HepG2 (cell line): ENCODE results near the gene PPY. TPM values are rescaled to one million over a fixed set of nuclear protein-coding genes. Genes with fewer than 3 reads are reported as not detected.

ENCODE experiments used
- ATAC-seq: fragments of 200-7000 bp; cut with Tn5 transposase; 3 replicates; pipeline ENCODE4 v1.9.1; 2020; ENCODE audit warnings: mild to moderate bottlenecking, moderate library complexity
- BruUV-seq: library from RNA; stranded (reverse); fragments of 400-500 nt; replicated peaks from 2 replicates; lab custom pipeline; 2021; lab: Mats Ljungman, UMichigan
- CTCF ChIA-PET: fragments of 300-600 bp; formaldehyde crosslinking; extraction: SDS; loops from one replicate; lab custom pipeline; 2021; ENCODE audit warnings: low total read pairs, inconsistent platforms, low intra/inter-chr PET ratio; lab: Yijun Ruan, JAX
- POLR2A ChIA-PET: fragments of 350-600 bp; sonication (Branson Sonifier 250); formaldehyde crosslinking; loops from one replicate; lab custom pipeline; 2020; ENCODE audit warnings: antibody characterized with exemption, inconsistent platforms; lab: Yijun Ruan, JAX
- DNase-seq: peaks from one replicate; pipeline ENCODE4 v3.0.0-alpha.2; 2015; ENCODE audit warnings: low spot score
- FAIRE-seq: peaks from 3 replicates; lab custom pipeline; 2011; peaks lifted over from hg19 to GRCh38; lab: Jason Lieb, UNC
- H2AFZ ChIP-seq: one replicate; pipeline ENCODE4 v1.6.1; 2011; ENCODE audit warnings: low read length, inconsistent platforms
- H3K27ac ChIP-seq: fragments of 300-600 bp; 3 replicates; pipeline ENCODE4 v1.8.0; 2011; ENCODE audit warnings: mixed run types, mild to moderate bottlenecking, mixed read lengths, low read length, inconsistent platforms; ENCODE audit not compliant: insufficient read depth; ENCODE audit errors: extremely low read length
- H3K27me3 ChIP-seq, 2 experiments: fragments of 200-600 bp in 1 of 2; 2 replicates in 1 of 2; 3 replicates in 1 of 2; pipeline versions ENCODE4 v1.6.0 to v1.8.0; 2011; ENCODE audit warnings: low read length in 2 of 2, mild to moderate bottlenecking in 2 of 2, moderate library complexity in 2 of 2, inconsistent platforms in 1 of 2; ENCODE audit not compliant: insufficient read depth in 2 of 2, control insufficient read depth in 1 of 2
- H3K36me3 ChIP-seq, 2 experiments: fragments of 200-600 bp in 1 of 2; replicated peaks in 1 of 2; 2 replicates in 1 of 2; 3 replicates in 1 of 2; pipeline versions ENCODE4 v1.5.1 to v1.8.0; 2011; ENCODE audit warnings: low read length in 2 of 2, inconsistent platforms in 1 of 2; ENCODE audit not compliant: insufficient read depth in 2 of 2, control insufficient read depth in 1 of 2
- H3K4me1 ChIP-seq: 2 replicates; pipeline ENCODE4 v1.5.1; 2012; ENCODE audit warnings: low read length, inconsistent platforms; ENCODE audit not compliant: insufficient read depth
- H3K4me2 ChIP-seq: 2 replicates; pipeline ENCODE4 v1.6.0; 2011; ENCODE audit warnings: low read depth, low read length, inconsistent platforms
- H3K4me3 ChIP-seq, 3 experiments: fragments of 200-600 bp in 1 of 3; sonication (generic), shearing (Covaris generic) in 1 of 3; replicated peaks in 1 of 3; 2 replicates each; pipeline ENCODE4 v1.5.1; 2011 to 2016; ENCODE audit warnings: low read length in 3 of 3, inconsistent platforms in 2 of 3, low read depth in 2 of 3, mild to moderate bottlenecking in 2 of 3, control low read depth in 1 of 3, mixed read lengths in 1 of 3; ENCODE audit not compliant: insufficient read depth in 1 of 3
- H3K79me2 ChIP-seq: one replicate; pipeline ENCODE4 v1.6.1; 2011; ENCODE audit warnings: low read length, inconsistent platforms; ENCODE audit not compliant: insufficient read depth
- H3K9ac ChIP-seq: 2 replicates; pipeline ENCODE4 v1.6.0; 2011; ENCODE audit warnings: mild to moderate bottlenecking, low read depth, low read length, inconsistent platforms; ENCODE audit not compliant: insufficient read depth
- H3K9me3 ChIP-seq: 2 replicates; pipeline ENCODE4 v1.5.1; 2012; ENCODE audit warnings: mild to moderate bottlenecking, low read length
- H4K20me1 ChIP-seq: 2 replicates; pipeline ENCODE4 v1.6.0; 2011; ENCODE audit warnings: inconsistent platforms, mild to moderate bottlenecking, low read length, moderate library complexity; ENCODE audit not compliant: insufficient read depth
- CENPT ChIP-seq: sonication (generic); formaldehyde crosslinking; IDR thresholded peaks from 2 replicates; pipeline ENCODE4 v1.8.0; 2022; ENCODE audit warnings: low read depth, mild to moderate bottlenecking, moderate library complexity, missing genetic modification reagents
- FOXK2 ChIP-seq: fragments of 450-650 bp; IDR thresholded peaks from 2 replicates; pipeline ENCODE4 v1.6.1; 2016
- GABPA ChIP-seq, 2 experiments: IDR thresholded peaks; 2 replicates each; pipeline ENCODE4 v1.6.1; 2011 to 2016; ENCODE audit warnings: low read depth in 2 of 2, low read length in 1 of 2, missing biosample characterization in 1 of 2, missing genetic modification characterization in 1 of 2
- GPN1 ChIP-seq: sonication (generic); formaldehyde crosslinking; IDR thresholded peaks from 2 replicates; pipeline ENCODE4 v1.5.1; 2020; ENCODE audit warnings: missing genetic modification reagents, borderline replicate concordance
- HOXA5 ChIP-seq: sonication (generic); formaldehyde crosslinking; IDR thresholded peaks from 2 replicates; pipeline ENCODE4 v1.4.0; 2020; ENCODE audit warnings: missing genetic modification reagents
- IKZF1 ChIP-seq: fragments of 450-650 bp; IDR thresholded peaks from 2 replicates; pipeline ENCODE4 v1.7.1; 2016
- MAF1 ChIP-seq: sonication (generic); formaldehyde crosslinking; IDR thresholded peaks from 2 replicates; pipeline ENCODE4 v1.5.0; 2020; ENCODE audit warnings: missing genetic modification reagents, borderline replicate concordance
- ZNF441 ChIP-seq: sonication (generic); formaldehyde crosslinking; IDR thresholded peaks from 2 replicates; pipeline ENCODE4 v1.7.0; 2021; ENCODE audit warnings: missing genetic modification reagents, borderline replicate concordance
- ZNF557 ChIP-seq: sonication (generic); formaldehyde crosslinking; IDR thresholded peaks from 2 replicates; pipeline ENCODE4 v1.4.0; 2020; ENCODE audit warnings: missing genetic modification reagents
- WGBS: methylation state at CpG from one replicate; pipeline ENCODE4 v1.1.6; 2017; ENCODE audit warnings: low lambda C conversion rate; 5-methylcytosine and 5-hydroxymethylcytosine counted together
- in situ Hi-C: cut with HindIII; loops from 2 replicates; pipeline ENCODE4 v1.10.0; 2017; ENCODE audit warnings: low pct_unique_long_range_greater_than_20kb; ENCODE audit not compliant: extremely low pct_ligation_motif_present
- intact Hi-C: fragments of 100-400 bp; cut with micrococcal nuclease; formaldehyde crosslinking; loops from one replicate; pipeline ENCODE4 v1.10.0; 2022; ENCODE audit not compliant: unreplicated experiment
- polyA plus RNA-seq, 8 experiments: library from polyadenylated mRNA; depleted of rRNA in 3 of 8; stranded (reverse) in 7 of 8; unstranded in 1 of 8; fragments of >200 nt; fragmentation: Illumina TruSeq in 4 of 8; extraction: Trizol in 4 of 8; gene quantifications; 2 replicates each; pipeline versions ENCODE4 v1.2.1 to v1.2.3, GENCODE V29; 2011 to 2016; ENCODE audit warnings: low read depth in 4 of 8, missing spikeins in 1 of 8, mixed read lengths in 1 of 8; ENCODE audit not compliant: insufficient read depth in 1 of 8
- total RNA-seq, 5 experiments: library from RNA; depleted of rRNA; stranded (reverse); fragments of >200 nt; fragmentation: Illumina TruSeq; extraction: Trizol; gene quantifications; 2 replicates each; pipeline ENCODE4 v1.2.3, GENCODE V29; 2016; ENCODE audit warnings: low read depth in 1 of 5
- TF ChIP-seq, protein P1 (sequence below): sonication (generic); formaldehyde crosslinking; IDR thresholded peaks from 2 replicates; pipeline ENCODE4 v1.4.0; 2020; ENCODE audit warnings: missing genetic modification reagents
- TF ChIP-seq, protein P2 (sequence below): sonication (generic); formaldehyde crosslinking; IDR thresholded peaks from 2 replicates; pipeline ENCODE4 v1.4.0; 2020; ENCODE audit warnings: low read depth, missing genetic modification reagents
- TF ChIP-seq, protein P3 (sequence below): sonication (generic); formaldehyde crosslinking; IDR thresholded peaks from 2 replicates; pipeline ENCODE4 v1.5.0; 2020; ENCODE audit warnings: missing genetic modification reagents, mild to moderate bottlenecking, borderline replicate concordance
- TF ChIP-seq, protein P4 (sequence below): sonication (generic); formaldehyde crosslinking; IDR thresholded peaks from 2 replicates; pipeline ENCODE4 v1.4.0; 2020; ENCODE audit warnings: missing genetic modification reagents

Gene PPY
- total and polyA plus RNA-seq, 2 of the 13 experiments (the other 11 are each of a cell fraction or from before 2014, with no cell fraction given) = not detected

DNA sequence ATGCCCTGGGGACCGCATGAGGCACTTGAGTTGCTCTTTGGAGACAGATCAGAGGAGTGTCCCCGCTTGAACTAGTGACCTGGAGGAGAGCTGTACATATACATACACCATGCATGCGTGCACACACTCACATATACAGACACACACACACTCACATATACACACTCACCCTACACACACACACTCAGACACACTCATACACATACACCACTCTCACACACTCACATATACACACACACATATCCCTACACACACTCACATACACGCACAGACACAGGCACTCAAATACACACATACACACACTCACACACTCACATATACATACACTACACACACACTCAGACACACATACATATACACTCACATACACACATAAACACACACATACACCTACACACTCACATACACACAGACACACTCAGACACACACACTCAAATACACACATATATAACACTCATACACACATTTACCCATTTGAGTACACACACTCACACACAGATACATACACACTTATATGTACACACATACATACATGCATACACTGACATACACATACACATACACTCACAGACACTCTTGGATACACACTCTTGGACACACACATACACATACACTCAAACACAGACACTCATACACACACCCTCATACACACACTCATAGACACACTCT, 29.5 kb downstream of the PPY start:
- ChIA-PET POLR2A (no interaction called here), CTCF (no interaction called here)
- Histone ChIP-seq H3K27me3 (peaks cover 8 to 76% of the 10 kb centered on the region in 2 experiments; a peak in 4 of 5 replicates), H3K9me3 (no peaks in the 10 kb centered on the region), H3K36me3 (no peaks in the 10 kb centered on the region), H3K4me3 (no peak overlapping the region), H3K4me2 (no peak overlapping the region), H4K20me1 (no peaks in the 10 kb centered on the region), H3K79me2 (no peaks in the 10 kb centered on the region), H3K9ac (no peak overlapping the region), H3K4me1 (peaks cover 7% of the 10 kb centered on the region), H3K27ac (no peak overlapping the region), H2AFZ (no peak overlapping the region)
- BruUV-seq = no TSS peak
- intact Hi-C loops (no loop called here), in situ Hi-C loops (no loop called here)
- DNase-seq = no peak
- no peak for ATAC-seq
- no peak for FAIRE-seq
- 5% methylated on average over 4 of the region's 4 CpGs for WGBS
- TF ChIP-seq, protein P1, sequence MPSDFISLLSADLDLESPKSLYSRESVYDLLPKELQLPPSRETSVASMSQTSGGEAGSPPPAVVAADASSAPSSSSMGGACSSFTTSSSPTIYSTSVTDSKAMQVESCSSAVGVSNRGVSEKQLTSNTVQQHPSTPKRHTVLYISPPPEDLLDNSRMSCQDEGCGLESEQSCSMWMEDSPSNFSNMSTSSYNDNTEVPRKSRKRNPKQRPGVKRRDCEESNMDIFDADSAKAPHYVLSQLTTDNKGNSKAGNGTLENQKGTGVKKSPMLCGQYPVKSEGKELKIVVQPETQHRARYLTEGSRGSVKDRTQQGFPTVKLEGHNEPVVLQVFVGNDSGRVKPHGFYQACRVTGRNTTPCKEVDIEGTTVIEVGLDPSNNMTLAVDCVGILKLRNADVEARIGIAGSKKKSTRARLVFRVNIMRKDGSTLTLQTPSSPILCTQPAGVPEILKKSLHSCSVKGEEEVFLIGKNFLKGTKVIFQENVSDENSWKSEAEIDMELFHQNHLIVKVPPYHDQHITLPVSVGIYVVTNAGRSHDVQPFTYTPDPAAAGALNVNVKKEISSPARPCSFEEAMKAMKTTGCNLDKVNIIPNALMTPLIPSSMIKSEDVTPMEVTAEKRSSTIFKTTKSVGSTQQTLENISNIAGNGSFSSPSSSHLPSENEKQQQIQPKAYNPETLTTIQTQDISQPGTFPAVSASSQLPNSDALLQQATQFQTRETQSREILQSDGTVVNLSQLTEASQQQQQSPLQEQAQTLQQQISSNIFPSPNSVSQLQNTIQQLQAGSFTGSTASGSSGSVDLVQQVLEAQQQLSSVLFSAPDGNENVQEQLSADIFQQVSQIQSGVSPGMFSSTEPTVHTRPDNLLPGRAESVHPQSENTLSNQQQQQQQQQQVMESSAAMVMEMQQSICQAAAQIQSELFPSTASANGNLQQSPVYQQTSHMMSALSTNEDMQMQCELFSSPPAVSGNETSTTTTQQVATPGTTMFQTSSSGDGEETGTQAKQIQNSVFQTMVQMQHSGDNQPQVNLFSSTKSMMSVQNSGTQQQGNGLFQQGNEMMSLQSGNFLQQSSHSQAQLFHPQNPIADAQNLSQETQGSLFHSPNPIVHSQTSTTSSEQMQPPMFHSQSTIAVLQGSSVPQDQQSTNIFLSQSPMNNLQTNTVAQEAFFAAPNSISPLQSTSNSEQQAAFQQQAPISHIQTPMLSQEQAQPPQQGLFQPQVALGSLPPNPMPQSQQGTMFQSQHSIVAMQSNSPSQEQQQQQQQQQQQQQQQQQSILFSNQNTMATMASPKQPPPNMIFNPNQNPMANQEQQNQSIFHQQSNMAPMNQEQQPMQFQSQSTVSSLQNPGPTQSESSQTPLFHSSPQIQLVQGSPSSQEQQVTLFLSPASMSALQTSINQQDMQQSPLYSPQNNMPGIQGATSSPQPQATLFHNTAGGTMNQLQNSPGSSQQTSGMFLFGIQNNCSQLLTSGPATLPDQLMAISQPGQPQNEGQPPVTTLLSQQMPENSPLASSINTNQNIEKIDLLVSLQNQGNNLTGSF (CRISPR knock-in tag) = no peak
- no peak for TF ChIP-seq MAF1
- TF ChIP-seq, protein P2, sequence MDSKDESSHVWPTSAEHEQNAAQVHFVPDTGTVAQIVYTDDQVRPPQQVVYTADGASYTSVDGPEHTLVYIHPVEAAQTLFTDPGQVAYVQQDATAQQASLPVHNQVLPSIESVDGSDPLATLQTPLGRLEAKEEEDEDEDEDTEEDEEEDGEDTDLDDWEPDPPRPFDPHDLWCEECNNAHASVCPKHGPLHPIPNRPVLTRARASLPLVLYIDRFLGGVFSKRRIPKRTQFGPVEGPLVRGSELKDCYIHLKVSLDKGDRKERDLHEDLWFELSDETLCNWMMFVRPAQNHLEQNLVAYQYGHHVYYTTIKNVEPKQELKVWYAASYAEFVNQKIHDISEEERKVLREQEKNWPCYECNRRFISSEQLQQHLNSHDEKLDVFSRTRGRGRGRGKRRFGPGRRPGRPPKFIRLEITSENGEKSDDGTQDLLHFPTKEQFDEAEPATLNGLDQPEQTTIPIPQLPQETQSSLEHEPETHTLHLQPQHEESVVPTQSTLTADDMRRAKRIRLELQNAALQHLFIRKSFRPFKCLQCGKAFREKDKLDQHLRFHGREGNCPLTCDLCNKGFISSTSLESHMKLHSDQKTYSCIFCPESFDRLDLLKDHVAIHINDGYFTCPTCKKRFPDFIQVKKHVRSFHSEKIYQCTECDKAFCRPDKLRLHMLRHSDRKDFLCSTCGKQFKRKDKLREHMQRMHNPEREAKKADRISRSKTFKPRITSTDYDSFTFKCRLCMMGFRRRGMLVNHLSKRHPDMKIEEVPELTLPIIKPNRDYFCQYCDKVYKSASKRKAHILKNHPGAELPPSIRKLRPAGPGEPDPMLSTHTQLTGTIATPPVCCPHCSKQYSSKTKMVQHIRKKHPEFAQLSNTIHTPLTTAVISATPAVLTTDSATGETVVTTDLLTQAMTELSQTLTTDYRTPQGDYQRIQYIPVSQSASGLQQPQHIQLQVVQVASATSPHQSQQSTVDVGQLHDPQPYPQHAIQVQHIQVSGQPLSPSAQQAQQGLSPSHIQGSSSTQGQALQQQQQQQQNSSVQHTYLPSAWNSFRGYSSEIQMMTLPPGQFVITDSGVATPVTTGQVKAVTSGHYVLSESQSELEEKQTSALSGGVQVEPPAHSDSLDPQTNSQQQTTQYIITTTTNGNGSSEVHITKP = no peak
- TF ChIP-seq ZNF441 (CRISPR knock-in tag) = no peak
- TF ChIP-seq GPN1 (CRISPR knock-in tag) = no peak
- TF ChIP-seq ZNF557 (CRISPR knock-in tag) = no peak
- no peak for TF ChIP-seq CENPT
- TF ChIP-seq, protein P3, sequence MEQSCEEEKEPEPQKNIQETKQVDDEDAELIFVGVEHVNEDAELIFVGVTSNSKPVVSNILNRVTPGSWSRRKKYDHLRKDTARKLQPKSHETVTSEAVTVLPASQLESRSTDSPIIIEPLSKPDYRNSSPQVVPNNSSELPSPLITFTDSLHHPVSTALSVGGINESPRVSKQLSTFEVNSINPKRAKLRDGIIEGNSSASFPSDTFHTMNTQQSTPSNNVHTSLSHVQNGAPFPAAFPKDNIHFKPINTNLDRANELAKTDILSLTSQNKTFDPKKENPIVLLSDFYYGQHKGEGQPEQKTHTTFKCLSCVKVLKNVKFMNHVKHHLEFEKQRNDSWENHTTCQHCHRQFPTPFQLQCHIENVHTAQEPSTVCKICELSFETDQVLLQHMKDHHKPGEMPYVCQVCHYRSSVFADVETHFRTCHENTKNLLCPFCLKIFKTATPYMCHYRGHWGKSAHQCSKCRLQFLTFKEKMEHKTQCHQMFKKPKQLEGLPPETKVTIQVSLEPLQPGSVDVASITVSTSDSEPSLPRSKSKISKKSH = no peak
- TF ChIP-seq, protein P4, sequence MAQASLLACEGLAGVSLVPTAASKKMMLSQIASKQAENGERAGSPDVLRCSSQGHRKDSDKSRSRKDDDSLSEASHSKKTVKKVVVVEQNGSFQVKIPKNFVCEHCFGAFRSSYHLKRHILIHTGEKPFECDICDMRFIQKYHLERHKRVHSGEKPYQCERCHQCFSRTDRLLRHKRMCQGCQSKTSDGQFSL = no peak
- 0 out of 2 replicates have a peak, but pooled peaks have one; percentile 22 for TF ChIP-seq FOXK2
- peak; percentile 88; the same call in 1 of the 2 replicates for TF ChIP-seq IKZF1
- TF ChIP-seq GABPA (IDR thresholded peaks at IDR 0.05; ENCODE audit: low read depth, low read length) = no peak
- TF ChIP-seq GABPA (CRISPR knock-in tag; IDR thresholded peaks at IDR 0.05; ENCODE audit: low read depth) = no peak
- TF ChIP-seq HOXA5 (CRISPR knock-in tag) = no peak
